ENCODE results near the gene THADA.

DNA sequence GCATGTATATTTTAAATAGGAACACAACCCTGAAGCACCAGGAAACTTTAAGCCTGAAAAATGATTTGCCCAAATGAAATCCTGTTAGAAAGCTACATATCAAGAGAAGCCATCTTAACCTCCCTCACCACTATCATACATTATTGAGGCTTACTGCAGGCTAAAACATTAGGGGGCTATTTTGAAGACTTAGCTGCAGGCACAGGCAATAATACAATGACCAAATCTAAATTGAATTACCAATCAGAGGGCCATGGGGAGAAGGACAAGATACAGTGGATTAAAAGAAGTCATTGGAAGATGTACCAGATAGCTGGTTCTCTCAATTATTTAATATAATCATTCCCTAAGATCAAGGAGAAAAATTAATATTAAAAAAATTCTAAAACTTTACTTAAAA lies 73.7 kb downstream of the THADA start:
- TF ChIP-seq, protein P1, sequence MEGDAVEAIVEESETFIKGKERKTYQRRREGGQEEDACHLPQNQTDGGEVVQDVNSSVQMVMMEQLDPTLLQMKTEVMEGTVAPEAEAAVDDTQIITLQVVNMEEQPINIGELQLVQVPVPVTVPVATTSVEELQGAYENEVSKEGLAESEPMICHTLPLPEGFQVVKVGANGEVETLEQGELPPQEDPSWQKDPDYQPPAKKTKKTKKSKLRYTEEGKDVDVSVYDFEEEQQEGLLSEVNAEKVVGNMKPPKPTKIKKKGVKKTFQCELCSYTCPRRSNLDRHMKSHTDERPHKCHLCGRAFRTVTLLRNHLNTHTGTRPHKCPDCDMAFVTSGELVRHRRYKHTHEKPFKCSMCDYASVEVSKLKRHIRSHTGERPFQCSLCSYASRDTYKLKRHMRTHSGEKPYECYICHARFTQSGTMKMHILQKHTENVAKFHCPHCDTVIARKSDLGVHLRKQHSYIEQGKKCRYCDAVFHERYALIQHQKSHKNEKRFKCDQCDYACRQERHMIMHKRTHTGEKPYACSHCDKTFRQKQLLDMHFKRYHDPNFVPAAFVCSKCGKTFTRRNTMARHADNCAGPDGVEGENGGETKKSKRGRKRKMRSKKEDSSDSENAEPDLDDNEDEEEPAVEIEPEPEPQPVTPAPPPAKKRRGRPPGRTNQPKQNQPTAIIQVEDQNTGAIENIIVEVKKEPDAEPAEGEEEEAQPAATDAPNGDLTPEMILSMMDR (IDR thresholded peaks at IDR 0.05), result no peak
- no peak for TF ChIP-seq POLR2A (IDR thresholded peaks at IDR 0.05)
